ENCODE results near the gene ZNF500.
A peak's percentile ranks its signal among the peaks of the same experiment; 100 is the strongest.

The ZNF500 gene

GRCh38 chr16:4802659-4803287 lies 35.8 kb upstream of the ZNF500 start (continued):
- TF ChIP-seq ZNF292 (tag by site-specific recombination; IDR thresholded peaks at IDR 0.05; ENCODE audit: borderline replicate concordance, low read depth) (no peak), ZNF140 (tag by site-specific recombination; IDR thresholded peaks at IDR 0.05) (no peak), ZIC2 (tag by site-specific recombination; IDR thresholded peaks at IDR 0.05) (no peak), ZNF843 (tag by site-specific recombination; IDR thresholded peaks at IDR 0.05) (no peak), GFI1B (tag by site-specific recombination; IDR thresholded peaks at IDR 0.05) (no peak), ZNF324 (tag by site-specific recombination; IDR thresholded peaks at IDR 0.05) (no peak), PRDM6 (tag by site-specific recombination; IDR thresholded peaks at IDR 0.05) (no peak), MEIS1 (CRISPR knock-in tag; IDR thresholded peaks at IDR 0.05; ENCODE audit: borderline replicate concordance) (no peak)
- TF ChIP-seq, protein P1, sequence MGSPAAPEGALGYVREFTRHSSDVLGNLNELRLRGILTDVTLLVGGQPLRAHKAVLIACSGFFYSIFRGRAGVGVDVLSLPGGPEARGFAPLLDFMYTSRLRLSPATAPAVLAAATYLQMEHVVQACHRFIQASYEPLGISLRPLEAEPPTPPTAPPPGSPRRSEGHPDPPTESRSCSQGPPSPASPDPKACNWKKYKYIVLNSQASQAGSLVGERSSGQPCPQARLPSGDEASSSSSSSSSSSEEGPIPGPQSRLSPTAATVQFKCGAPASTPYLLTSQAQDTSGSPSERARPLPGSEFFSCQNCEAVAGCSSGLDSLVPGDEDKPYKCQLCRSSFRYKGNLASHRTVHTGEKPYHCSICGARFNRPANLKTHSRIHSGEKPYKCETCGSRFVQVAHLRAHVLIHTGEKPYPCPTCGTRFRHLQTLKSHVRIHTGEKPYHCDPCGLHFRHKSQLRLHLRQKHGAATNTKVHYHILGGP (tag by site-specific recombination; IDR thresholded peaks at IDR 0.05): no peak
- TF ChIP-seq, protein P2, sequence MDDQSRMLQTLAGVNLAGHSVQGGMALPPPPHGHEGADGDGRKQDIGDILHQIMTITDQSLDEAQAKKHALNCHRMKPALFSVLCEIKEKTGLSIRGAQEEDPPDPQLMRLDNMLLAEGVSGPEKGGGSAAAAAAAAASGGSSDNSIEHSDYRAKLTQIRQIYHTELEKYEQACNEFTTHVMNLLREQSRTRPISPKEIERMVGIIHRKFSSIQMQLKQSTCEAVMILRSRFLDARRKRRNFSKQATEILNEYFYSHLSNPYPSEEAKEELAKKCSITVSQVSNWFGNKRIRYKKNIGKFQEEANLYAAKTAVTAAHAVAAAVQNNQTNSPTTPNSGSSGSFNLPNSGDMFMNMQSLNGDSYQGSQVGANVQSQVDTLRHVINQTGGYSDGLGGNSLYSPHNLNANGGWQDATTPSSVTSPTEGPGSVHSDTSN (CRISPR knock-in tag; IDR thresholded peaks at IDR 0.05): 0 out of 2 replicates have a peak, but pooled peaks have one; percentile 11

GRCh38 chr16:4801962-4802658 lies 35.1 kb upstream of the ZNF500 start, which contains the start of gene ROGDI:
ROGDI (minus strand) TSS chr16:4802633; CDS start chr16:4802571, 62 bp downstream.
- Histone ChIP-seq H3K9me3 (ENCODE audit: control insufficient read depth, insufficient read depth, low read depth, low read length) (no peaks in the 10 kb centered on the region), H3K4me3 (ENCODE audit: low read depth, low read length) (peak within 1 kb of the TSS; percentile 80), H3K4me1 (ENCODE audit: control insufficient read depth, insufficient read depth, low read length) (peaks cover 3% of the 10 kb centered on the region; the same call in 1 of the 2 replicates), H3K36me3 (ENCODE audit: control insufficient read depth in 2 of 2, insufficient read depth in 1 of 2, low read length in 2 of 2) (peaks cover 5 to 52% of the 10 kb centered on the region in 2 experiments; a peak in 2 of 3 replicates), H3K27ac (ENCODE audit: extremely low read depth, low read depth, low read length) (peak within 1 kb of the TSS; percentile 69)
- POLR2A ChIA-PET: interaction anchor here (0.6 to 3.2 kb wide), 12 partner anchors 9 to 254 kb away, joined by 3 to 19 read pairs (median 4); partner anchors contain the start of genes ANKS3, DNAAF8, GLYR1 and NUDT16L1
- CTCF ChIA-PET: no interaction called here
- no peak for TF ChIP-seq ZNF624 (tag by site-specific recombination; IDR thresholded peaks at IDR 0.05)
- no peak for TF ChIP-seq ZNF223 (tag by site-specific recombination; IDR thresholded peaks at IDR 0.05)
- TF ChIP-seq ZNF600 (tag by site-specific recombination; IDR thresholded peaks at IDR 0.05): no peak; the same call in 1 of the 2 replicates
- TF ChIP-seq, protein P3, sequence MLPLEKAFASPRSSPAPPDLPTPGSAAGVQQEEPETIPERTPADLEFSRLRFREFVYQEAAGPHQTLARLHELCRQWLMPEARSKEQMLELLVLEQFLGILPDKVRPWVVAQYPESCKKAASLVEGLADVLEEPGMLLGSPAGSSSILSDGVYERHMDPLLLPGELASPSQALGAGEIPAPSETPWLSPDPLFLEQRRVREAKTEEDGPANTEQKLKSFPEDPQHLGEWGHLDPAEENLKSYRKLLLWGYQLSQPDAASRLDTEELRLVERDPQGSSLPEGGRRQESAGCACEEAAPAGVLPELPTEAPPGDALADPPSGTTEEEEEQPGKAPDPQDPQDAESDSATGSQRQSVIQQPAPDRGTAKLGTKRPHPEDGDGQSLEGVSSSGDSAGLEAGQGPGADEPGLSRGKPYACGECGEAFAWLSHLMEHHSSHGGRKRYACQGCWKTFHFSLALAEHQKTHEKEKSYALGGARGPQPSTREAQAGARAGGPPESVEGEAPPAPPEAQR (tag by site-specific recombination; IDR thresholded peaks at IDR 0.05): no peak
- TF ChIP-seq KLF1 (tag by site-specific recombination; IDR thresholded peaks at IDR 0.05): peak; percentile 87
- no peak for TF ChIP-seq BCL11B (tag by site-specific recombination; IDR thresholded peaks at IDR 0.05; ENCODE audit: low read depth)
- TF ChIP-seq ZNF513 (tag by site-specific recombination; IDR thresholded peaks at IDR 0.05): no peak
- TF ChIP-seq ZNF555 (tag by site-specific recombination; conservative IDR thresholded peaks at IDR 0.05): no peak
- TF ChIP-seq ZNF16 (tag by site-specific recombination; IDR thresholded peaks at IDR 0.05; ENCODE audit: low read depth): no peak
- TF ChIP-seq ZNF837 (tag by site-specific recombination; IDR thresholded peaks at IDR 0.05): no peak
- peak; percentile 51 for TF ChIP-seq ZNF394 (tag by site-specific recombination; IDR thresholded peaks at IDR 0.05; ENCODE audit: borderline replicate concordance)
- TF ChIP-seq ZNF214 (tag by site-specific recombination; IDR thresholded peaks at IDR 0.05; ENCODE audit: borderline replicate concordance): no peak
- TF ChIP-seq ZNF266 (tag by site-specific recombination; IDR thresholded peaks at IDR 0.05; ENCODE audit: low read depth): no peak
- TF ChIP-seq ZNF248 (tag by site-specific recombination; IDR thresholded peaks at IDR 0.05): no peak
- TF ChIP-seq, protein P2 (CRISPR knock-in tag; IDR thresholded peaks at IDR 0.05): no peak
- TF ChIP-seq, protein P4, sequence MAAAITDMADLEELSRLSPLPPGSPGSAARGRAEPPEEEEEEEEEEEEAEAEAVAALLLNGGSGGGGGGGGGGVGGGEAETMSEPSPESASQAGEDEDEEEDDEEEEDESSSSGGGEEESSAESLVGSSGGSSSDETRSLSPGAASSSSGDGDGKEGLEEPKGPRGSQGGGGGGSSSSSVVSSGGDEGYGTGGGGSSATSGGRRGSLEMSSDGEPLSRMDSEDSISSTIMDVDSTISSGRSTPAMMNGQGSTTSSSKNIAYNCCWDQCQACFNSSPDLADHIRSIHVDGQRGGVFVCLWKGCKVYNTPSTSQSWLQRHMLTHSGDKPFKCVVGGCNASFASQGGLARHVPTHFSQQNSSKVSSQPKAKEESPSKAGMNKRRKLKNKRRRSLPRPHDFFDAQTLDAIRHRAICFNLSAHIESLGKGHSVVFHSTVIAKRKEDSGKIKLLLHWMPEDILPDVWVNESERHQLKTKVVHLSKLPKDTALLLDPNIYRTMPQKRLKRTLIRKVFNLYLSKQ (tag by site-specific recombination; IDR thresholded peaks at IDR 0.05; ENCODE audit: borderline replicate concordance): no peak

All from HEK293 (cell line).